K562 (cell line): Measurements from ENCODE around the gene HSD17B2.

Source experiments
- JUNB ChIP-seq: fragments of 450-650 bp; formaldehyde crosslinking; conservative IDR thresholded peaks from 2 replicates; pipeline ENCODE4 v1.4.0; 2020; ENCODE audit warnings: mild to moderate bottlenecking
- POLR2A ChIP-seq: fragments of 450-650 bp; conservative IDR thresholded peaks from 2 replicates; pipeline ENCODE4 v1.6.1; 2016
- TRIM24 ChIP-seq, 2 experiments: fragments of 450-650 bp; IDR thresholded peaks; 2 replicates each; pipeline ENCODE4 v1.6.1; 2016
- ZSCAN29 ChIP-seq: fragments of 450-650 bp; IDR thresholded peaks from 2 replicates; pipeline ENCODE4 v1.6.1; 2017
- TF ChIP-seq, protein P1 (sequence below): fragments of 150-350 bp; IDR thresholded peaks from 2 replicates; pipeline ENCODE4 v1.6.1; 2014; ENCODE audit warnings: low read depth, mild to moderate bottlenecking, low read length, borderline replicate concordance
- TF ChIP-seq, protein P2 (sequence below), 3 experiments: IDR thresholded peaks in 2 of 3; conservative IDR thresholded peaks in 1 of 3; 2 replicates each; pipeline ENCODE4 v1.5.1; 2011 to 2012; ENCODE audit warnings: low read length in 3 of 3, mild to moderate bottlenecking in 3 of 3, control low read depth in 2 of 3, improper control_type of control experiment in 1 of 3, inconsistent platforms in 1 of 3, low read depth in 1 of 3, mixed read lengths in 1 of 3, moderate library complexity in 1 of 3; ENCODE audit not compliant: insufficient read depth in 2 of 3

DNA sequence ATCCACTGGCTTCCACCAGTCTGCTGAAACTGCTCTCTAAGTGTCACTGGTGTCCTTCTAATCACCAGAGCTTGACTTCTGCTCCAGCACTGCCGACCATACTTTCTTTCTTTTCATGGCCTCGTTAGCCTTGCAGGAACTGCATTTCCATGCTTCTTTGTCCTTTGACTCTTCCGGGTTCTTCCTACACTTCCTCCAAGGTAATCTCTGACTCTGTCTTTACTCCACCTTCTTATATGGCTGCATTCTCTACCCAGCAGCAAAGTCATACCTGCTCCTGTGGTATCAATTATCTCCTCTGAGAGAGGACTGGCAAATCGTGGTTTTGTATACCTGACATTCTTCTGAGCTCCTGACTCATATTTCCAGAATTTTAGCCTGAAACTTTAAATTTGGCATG is 6.5 kb downstream of the HSD17B2 start:
- no peak for TF ChIP-seq JUNB (CRISPR knock-in tag)
- TF ChIP-seq, protein P1, sequence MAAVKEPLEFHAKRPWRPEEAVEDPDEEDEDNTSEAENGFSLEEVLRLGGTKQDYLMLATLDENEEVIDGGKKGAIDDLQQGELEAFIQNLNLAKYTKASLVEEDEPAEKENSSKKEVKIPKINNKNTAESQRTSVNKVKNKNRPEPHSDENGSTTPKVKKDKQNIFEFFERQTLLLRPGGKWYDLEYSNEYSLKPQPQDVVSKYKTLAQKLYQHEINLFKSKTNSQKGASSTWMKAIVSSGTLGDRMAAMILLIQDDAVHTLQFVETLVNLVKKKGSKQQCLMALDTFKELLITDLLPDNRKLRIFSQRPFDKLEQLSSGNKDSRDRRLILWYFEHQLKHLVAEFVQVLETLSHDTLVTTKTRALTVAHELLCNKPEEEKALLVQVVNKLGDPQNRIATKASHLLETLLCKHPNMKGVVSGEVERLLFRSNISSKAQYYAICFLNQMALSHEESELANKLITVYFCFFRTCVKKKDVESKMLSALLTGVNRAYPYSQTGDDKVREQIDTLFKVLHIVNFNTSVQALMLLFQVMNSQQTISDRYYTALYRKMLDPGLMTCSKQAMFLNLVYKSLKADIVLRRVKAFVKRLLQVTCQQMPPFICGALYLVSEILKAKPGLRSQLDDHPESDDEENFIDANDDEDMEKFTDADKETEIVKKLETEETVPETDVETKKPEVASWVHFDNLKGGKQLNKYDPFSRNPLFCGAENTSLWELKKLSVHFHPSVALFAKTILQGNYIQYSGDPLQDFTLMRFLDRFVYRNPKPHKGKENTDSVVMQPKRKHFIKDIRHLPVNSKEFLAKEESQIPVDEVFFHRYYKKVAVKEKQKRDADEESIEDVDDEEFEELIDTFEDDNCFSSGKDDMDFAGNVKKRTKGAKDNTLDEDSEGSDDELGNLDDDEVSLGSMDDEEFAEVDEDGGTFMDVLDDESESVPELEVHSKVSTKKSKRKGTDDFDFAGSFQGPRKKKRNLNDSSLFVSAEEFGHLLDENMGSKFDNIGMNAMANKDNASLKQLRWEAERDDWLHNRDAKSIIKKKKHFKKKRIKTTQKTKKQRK = no peak
- TF ChIP-seq POLR2A = no peak
- TF ChIP-seq TRIM24 (IDR thresholded peaks at IDR 0.05) = no peak
- TF ChIP-seq ZSCAN29 = no peak
- TF ChIP-seq, protein P2, sequence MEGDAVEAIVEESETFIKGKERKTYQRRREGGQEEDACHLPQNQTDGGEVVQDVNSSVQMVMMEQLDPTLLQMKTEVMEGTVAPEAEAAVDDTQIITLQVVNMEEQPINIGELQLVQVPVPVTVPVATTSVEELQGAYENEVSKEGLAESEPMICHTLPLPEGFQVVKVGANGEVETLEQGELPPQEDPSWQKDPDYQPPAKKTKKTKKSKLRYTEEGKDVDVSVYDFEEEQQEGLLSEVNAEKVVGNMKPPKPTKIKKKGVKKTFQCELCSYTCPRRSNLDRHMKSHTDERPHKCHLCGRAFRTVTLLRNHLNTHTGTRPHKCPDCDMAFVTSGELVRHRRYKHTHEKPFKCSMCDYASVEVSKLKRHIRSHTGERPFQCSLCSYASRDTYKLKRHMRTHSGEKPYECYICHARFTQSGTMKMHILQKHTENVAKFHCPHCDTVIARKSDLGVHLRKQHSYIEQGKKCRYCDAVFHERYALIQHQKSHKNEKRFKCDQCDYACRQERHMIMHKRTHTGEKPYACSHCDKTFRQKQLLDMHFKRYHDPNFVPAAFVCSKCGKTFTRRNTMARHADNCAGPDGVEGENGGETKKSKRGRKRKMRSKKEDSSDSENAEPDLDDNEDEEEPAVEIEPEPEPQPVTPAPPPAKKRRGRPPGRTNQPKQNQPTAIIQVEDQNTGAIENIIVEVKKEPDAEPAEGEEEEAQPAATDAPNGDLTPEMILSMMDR (IDR thresholded peaks at IDR 0.05 in 2 of 3, conservative IDR thresholded peaks at IDR 0.05 in 1 of 3; ENCODE audit: insufficient read depth in 2 of 3, low read depth in 1 of 3, low read length in 3 of 3) = no peak
